Neural progenitor cell (in vitro differentiated cells): Measurements from ENCODE around the gene TWSG1.

Source experiments
- CTCF ChIP-seq: fragments of 200-600 bp; sonication (generic); IDR thresholded peaks from 2 replicates; pipeline ENCODE4 v1.5.1; 2017; ENCODE audit warnings: antibody characterized with exemption, mild to moderate bottlenecking
- EZH2 ChIP-seq: fragments of 200-600 bp; sonication (generic); IDR thresholded peaks from 2 replicates; pipeline ENCODE4 v1.6.1; 2017; ENCODE audit warnings: antibody characterized with exemption, mild to moderate bottlenecking, moderate library complexity
- EZH2phosphoT487 ChIP-seq: fragments of 200-600 bp; sonication (generic); IDR thresholded peaks from 2 replicates; pipeline ENCODE4 v1.6.1; 2017; ENCODE audit warnings: antibody characterized with exemption

- TF ChIP-seq CTCF (no peak), EZH2phosphoT487 (no peak), EZH2 (no peak)
Observed at GRCh38 chr18:9447334-9447733, 112.8 kb downstream of the TWSG1 start.
